NCI-H2029 (cell line): Measurements from ENCODE around the gene REXO4.
A peak's percentile ranks its signal among the peaks of the same experiment; 100 is the strongest.
"Not testable (repeated sequence)": the region's sequence is repeated elsewhere in the genome, so short reads cannot be mapped to it uniquely, and the experiment has no call there.

Experiments
- DNase-seq: peaks from one replicate; lab custom pipeline; 2025; lab: John Stamatoyannopoulos, UW

Gene REXO4

GRCh38 chr9:133386338-133386737, 31.5 kb downstream of the REXO4 start:
- no peak for DNase-seq

GRCh38 chr9:133385452-133385851, 32.4 kb downstream of the REXO4 start:
- DNase-seq: no peak

- DNase-seq: no peak
Observed at GRCh38 chr9:133384736-133385321, 33.0 kb downstream of the REXO4 start.

GRCh38 chr9:133383438-133383837, 34.4 kb downstream of the REXO4 start:
- DNase-seq: no peak

GRCh38 chr9:133382507-133383141, 35.2 kb downstream of the REXO4 start:
- DNase-seq: no peak

GRCh38 chr9:133380734-133381133, 37.1 kb downstream of the REXO4 start:
- no peak for DNase-seq

DNA sequence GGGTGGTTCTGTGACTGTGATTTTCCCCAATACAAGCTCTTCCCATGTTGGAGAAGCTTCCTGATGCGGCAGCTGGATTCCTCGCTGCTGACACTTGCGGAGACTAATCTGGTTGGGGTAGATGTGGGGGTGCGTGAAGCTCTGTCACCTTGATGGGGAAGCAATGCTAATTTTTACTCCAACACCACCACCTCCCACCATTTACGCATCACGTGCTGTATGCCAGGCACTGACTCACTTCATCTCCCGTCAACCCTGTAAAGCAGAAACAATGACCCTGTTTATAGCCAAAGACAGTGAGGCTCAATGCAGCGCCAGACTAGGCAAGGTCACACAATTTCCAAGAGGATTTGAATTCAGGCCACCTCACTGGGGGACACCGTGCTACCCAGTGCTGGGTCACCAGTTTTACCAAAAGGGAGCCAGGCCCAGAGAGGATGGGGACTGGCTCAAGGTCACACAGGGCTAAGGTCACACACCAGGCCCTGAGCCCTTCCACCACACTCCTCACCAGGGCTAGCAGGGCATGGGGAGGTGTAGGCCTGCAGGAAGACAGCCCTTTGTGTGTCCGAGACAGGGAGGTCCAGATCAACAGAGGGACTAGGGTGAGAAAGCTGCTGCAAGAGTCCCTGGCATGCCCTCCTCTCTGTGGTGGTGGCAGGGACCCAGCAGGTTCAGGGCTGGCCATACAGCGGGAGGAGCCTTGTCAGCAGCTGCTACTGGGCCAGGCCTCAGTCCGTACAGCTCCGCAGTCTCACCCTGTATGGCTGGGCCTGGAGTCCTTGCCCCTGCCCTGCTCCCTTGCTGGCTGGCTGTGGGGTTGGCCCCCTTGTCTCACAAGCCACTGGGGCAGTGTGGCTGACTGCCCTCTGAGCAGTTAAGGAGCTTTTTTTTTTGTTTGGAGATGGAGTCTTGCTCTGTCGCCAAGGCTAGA, 38.4 kb downstream of the REXO4 start:
- no peak for DNase-seq

- DNase-seq: peak; percentile 23
Observed at GRCh38 chr9:133378408-133378962, 39.3 kb downstream of the REXO4 start.

GRCh38 chr9:133377721-133378216, 40.0 kb downstream of the REXO4 start:
- DNase-seq: no peak

- not testable (repeated sequence) for DNase-seq
Observed at GRCh38 chr9:133377280-133377679, 40.5 kb downstream of the REXO4 start.

DNA sequence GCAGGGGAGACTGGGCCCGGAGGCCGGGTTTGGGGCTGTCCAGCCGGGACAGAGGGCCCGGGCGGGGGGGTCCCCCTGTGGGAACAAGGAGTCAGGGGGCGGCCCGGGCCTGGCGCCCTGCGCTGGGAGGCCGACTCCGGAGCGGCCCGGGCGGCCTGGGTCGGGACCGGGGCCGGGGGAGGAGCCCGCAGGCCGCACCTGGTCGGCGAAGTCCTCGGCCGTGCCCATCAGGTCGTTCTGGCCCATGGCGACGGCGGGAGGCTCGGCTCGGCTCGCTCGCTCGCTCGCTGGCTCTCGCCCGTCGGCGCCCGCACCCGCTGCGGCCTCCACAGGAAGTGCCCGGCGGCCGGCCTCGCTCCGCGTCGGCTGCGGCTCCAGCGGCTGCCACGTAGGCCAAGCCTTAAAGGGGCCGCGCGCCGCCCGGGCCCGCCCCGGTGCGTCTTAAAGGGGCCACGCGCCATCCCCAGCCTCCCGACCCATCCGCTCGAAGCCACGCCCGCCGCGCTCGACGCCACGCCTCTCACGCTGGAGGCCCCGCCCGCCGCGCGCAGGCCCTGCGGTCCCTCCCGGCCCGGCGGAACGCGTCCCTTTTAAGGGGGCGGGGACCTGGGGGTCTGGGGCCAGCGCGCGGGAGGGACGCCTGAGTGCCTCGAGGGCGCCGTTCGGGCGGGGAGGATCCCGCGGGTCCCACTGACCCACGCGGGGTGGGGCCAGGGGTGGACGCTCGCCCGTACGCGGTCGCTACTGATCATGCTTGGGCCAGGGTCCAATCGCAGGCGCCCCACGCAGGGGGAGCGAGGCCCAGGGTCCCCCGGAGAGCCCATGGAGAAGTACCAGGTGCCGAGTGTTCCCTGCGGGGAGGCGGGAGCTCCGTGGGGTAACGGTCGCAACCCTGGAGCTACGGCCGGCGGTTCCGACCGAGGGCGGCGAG, 41.8 kb downstream of the REXO4 start, which contains the start of the genes STKLD1 and SURF4:
Gene STKLD1, plus strand, starts transcription at position 643 of the 931 bp plus-strand sequence. Its CDS starts 108 bp downstream, at position 751.
Gene SURF4, minus strand, starts transcription at position 337 of the 931 bp plus-strand sequence. Its CDS starts 91 bp downstream, at position 246.
- peak; percentile 96 for DNase-seq

DNA sequence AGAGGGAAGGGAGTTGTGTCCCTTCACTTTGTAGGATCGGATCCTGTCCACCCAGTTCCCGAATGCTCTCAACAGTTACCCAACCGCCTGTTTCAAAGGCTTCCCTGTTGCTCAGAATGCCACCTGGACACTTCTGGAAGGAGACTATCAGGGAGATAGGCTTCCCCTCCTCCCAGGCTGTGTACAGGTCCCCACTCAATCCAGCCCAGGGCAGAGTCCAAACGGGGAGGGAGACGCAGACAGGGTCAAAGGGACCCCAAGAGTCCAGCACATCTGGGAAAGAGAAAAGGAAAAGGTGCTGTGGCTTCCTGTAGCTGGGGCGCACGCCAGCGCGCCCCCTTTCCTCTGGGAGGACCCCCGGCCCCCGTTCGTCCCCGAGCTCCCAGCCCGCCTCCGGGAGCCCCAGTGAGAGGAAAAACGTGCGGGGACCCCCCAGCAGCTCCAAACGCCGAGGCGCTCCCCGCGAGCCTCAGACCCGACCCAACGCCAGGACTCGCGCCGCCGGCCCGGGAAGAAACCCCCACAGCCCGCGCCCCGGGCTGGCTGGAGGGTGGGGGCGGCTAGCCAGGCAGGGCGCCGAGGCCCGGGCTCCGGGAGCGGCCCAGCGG, 42.6 kb downstream of the REXO4 start:
- DNase-seq: no peak

- no peak for DNase-seq
Observed at GRCh38 chr9:133374612-133375115, 43.1 kb downstream of the REXO4 start.

GRCh38 chr9:133372144-133372543, 45.7 kb downstream of the REXO4 start:
- DNase-seq: no peak

DNA sequence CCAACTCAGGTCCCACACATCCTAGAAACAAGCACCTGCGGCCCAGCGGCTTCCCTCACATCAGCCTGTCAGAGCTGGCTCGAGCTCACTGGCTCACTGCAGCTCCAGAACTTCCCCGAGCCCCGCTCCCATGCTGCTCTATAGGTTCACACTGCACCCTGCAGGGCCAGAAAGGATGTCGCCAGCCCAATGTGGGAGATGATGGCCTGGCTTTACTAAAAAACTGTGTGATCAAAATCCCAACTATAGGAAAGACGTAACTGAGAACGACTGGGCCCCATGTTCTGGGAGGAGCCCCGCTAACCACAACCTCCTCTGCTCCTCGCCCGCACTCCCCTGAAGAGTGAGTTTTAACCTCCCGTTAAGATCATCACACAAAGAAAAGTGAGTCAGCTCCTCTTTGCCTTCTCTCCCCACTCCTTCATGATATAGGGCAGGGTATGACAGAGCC, 46.5 kb downstream of the REXO4 start:
- no peak for DNase-seq

GRCh38 chr9:133370685-133371084, 47.1 kb downstream of the REXO4 start:
- DNase-seq: no peak

DNA sequence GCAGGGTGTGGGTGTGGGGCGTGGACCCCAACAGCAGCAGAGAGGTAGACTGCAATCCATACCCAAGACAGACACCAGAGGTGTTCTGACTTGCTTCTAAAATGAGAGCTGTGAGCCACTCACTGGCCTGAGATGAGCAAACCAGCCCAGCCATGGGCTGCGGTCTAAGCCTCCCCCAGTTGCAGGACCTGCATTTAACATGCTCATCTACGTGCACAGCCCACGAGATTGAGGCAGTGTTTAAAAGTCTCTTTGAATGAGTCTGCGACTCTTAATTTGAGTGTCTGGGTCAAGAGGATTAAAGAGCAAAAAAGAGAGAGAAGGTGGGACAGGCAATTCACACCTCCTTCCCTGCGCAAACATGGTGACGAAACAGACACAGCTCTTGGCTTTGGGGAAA, 47.9 kb downstream of the REXO4 start:
- no peak for DNase-seq

DNA sequence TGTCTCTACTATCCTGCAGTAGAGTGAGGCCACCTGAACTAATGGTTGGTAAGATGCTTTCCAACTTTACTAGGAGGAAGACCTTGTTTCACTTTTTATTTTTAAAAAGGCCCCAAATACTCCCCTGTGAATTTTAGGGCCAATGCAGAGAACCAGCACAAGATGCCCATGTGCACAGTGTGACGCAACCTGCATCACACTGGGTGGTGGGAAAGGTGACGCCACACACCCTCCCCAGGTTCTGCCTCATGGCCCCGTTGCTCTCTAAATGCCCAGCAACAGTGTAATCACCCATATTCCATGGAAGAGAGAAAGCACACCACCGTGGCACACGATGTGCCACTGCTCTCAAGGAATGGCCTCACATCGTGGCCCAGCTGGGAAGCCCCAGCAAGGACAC, 48.4 kb downstream of the REXO4 start:
- DNase-seq: no peak

DNA sequence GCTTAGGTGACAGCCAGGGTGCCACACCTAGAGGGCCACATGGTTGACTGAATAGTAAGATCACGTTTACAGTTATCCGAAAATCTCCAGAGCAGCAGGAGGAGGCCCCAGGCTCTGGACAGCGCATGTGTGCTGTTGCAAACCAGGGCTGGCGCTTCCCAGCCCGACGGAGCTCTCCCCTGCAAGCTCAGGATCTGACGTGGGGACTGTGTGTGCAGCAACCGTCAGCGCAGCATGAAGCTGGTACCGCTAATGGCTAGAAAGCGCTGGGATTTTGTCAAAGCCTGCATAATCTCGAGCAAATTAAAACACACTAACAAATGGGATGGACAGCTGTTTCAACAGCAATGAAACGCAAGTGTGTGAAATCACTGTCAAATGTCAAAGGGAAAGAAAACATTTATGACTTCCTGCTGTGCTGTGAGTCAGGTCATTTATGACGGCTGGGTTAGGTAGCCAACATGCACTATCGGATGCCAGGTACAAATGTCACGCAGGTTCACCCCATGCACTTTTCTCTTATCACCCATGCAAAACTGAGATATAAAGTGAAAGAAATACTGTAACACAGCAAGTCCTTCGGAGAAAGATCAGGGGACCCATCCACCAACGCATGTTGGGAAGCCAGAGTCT, 49.4 kb downstream of the REXO4 start:
- DNase-seq: peak; percentile 56

DNA sequence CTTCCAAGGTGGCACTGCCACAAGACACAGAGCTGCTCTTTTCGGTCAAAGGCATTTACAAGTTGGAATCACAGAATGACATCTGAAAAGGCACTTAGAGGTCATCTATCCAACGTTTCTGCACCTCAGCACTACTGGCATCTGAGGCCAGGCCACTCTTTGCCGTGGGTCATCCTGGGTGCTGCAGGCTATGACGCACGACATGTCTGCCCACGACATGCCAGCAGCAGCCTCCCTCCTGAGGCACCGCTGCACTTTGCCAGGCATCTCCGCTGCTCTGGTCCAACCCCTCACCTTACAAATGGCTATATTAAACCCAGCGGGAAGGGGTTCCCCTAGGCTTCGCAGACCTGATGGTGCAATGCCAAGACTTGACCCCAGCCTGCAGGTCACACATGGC, 50.0 kb downstream of the REXO4 start:
- DNase-seq: no peak
